GM23338 (cell line): ENCODE data around the gene LYZL6. TPM values are rescaled to one million over a fixed set of nuclear protein-coding genes. Genes with fewer than 3 reads are reported as not detected.

ENCODE experiments used
- ATAC-seq: fragments of 200-7000 bp; cut with Tn5 transposase; 3 replicates; pipeline ENCODE4 v1.9.1; 2020
- DNase-seq: peaks from one replicate; pipeline ENCODE4 v3.0.0-alpha.2; 2015; ENCODE audit warnings: low spot score
- H2AFZ ChIP-seq: fragments of 200-600 bp; sonication (generic); 2 replicates; pipeline ENCODE4 v1.8.0; 2016; ENCODE audit warnings: antibody characterized with exemption, mild to moderate bottlenecking, moderate library complexity
- H3F3A ChIP-seq: fragments of 200-600 bp; sonication (generic); replicated peaks from 2 replicates; pipeline ENCODE4 v1.8.0; 2017; ENCODE audit warnings: antibody characterized with exemption, mixed run types, low read depth
- H3K27ac ChIP-seq: fragments of 200-600 bp; sonication (generic); 2 replicates; pipeline ENCODE4 v1.6.1; 2016; ENCODE audit warnings: low read depth
- H3K27me3 ChIP-seq: fragments of 200-600 bp; sonication (generic); 2 replicates; pipeline ENCODE4 v1.8.0; 2016; ENCODE audit warnings: mild to moderate bottlenecking, mixed run types, moderate library complexity; ENCODE audit not compliant: insufficient read depth
- H3K36me3 ChIP-seq: fragments of 200-600 bp; sonication (generic); 2 replicates; pipeline ENCODE4 v1.8.0; 2016; ENCODE audit warnings: mild to moderate bottlenecking; ENCODE audit not compliant: insufficient read depth
- H3K4me1 ChIP-seq: fragments of 200-600 bp; sonication (generic); 2 replicates; pipeline ENCODE4 v1.8.0; 2016; ENCODE audit warnings: mild to moderate bottlenecking, moderate library complexity; ENCODE audit not compliant: insufficient read depth
- H3K4me2 ChIP-seq: fragments of 200-600 bp; sonication (generic); 2 replicates; pipeline ENCODE4 v1.7.1; 2017; ENCODE audit warnings: mixed run types
- H3K4me3 ChIP-seq: fragments of 200-600 bp; sonication (generic); 2 replicates; pipeline ENCODE4 v1.6.1; 2016; ENCODE audit warnings: mixed run types
- H3K79me2 ChIP-seq: fragments of 200-600 bp; sonication (generic); replicated peaks from 2 replicates; pipeline ENCODE4 v1.8.0; 2017; ENCODE audit warnings: mild to moderate bottlenecking; ENCODE audit not compliant: insufficient read depth
- H3K9me2 ChIP-seq: fragments of 200-600 bp; sonication (generic); 2 replicates; pipeline ENCODE4 v1.8.0; 2017; ENCODE audit not compliant: insufficient read depth
- H4K20me1 ChIP-seq: fragments of 200-600 bp; sonication (generic); replicated peaks from 2 replicates; pipeline ENCODE4 v1.8.0; 2017; ENCODE audit warnings: mild to moderate bottlenecking; ENCODE audit not compliant: insufficient read depth
- H3K27ac Mint-ChIP-seq: 2 replicates; pipeline ENCODE4 v1.8.0; 2020; ENCODE audit warnings: inconsistent platforms, mild to moderate bottlenecking, moderate library complexity, mixed read lengths
- H3K27me3 Mint-ChIP-seq: 3 replicates; pipeline ENCODE4 v1.8.0; 2022; ENCODE audit warnings: low read depth, mild to moderate bottlenecking, moderate library complexity, mixed read lengths, inconsistent platforms; ENCODE audit not compliant: insufficient read depth, poor library complexity
- H3K36me3 Mint-ChIP-seq: 3 replicates; pipeline ENCODE4 v1.8.0; 2021; ENCODE audit warnings: low read depth, mild to moderate bottlenecking, inconsistent platforms, moderate library complexity, mixed read lengths
- H3K4me1 Mint-ChIP-seq: 3 replicates; pipeline ENCODE4 v1.8.0; 2020; ENCODE audit warnings: mild to moderate bottlenecking, inconsistent platforms, mixed read lengths
- H3K4me3 Mint-ChIP-seq: 3 replicates; pipeline ENCODE4 v1.8.0; 2021; ENCODE audit warnings: moderate library complexity, mild to moderate bottlenecking, inconsistent platforms, mixed read lengths
- H3K9me3 Mint-ChIP-seq: 3 replicates; pipeline ENCODE4 v1.8.0; 2020; ENCODE audit warnings: moderate library complexity, mild to moderate bottlenecking, inconsistent platforms, mixed read lengths
- CREB1 ChIP-seq: fragments of 250-450 bp; sonication (Bioruptor Pico); IDR thresholded peaks from 2 replicates; pipeline ENCODE4 v1.5.0; 2020; ENCODE audit warnings: low read depth, mild to moderate bottlenecking, moderate library complexity
- CTCF ChIP-seq, 2 experiments: fragments of 200-600 bp in 1 of 2; sonication (generic) in 1 of 2; conservative IDR thresholded peaks; 2 replicates each; pipeline versions ENCODE4 v1.5.1 to v1.6.1; 2016 to 2017; ENCODE audit warnings: antibody characterized with exemption in 2 of 2, low read depth in 2 of 2, mild to moderate bottlenecking in 2 of 2, moderate library complexity in 1 of 2
- ETS1 ChIP-seq: IDR thresholded peaks from 2 replicates; pipeline ENCODE4 v1.6.1; 2016; ENCODE audit warnings: antibody characterized with exemption
- EZH2 ChIP-seq: fragments of 200-600 bp; sonication (generic); IDR thresholded peaks from one replicate; pipeline ENCODE4 v1.8.0; 2017; ENCODE audit warnings: antibody characterized with exemption, mild to moderate bottlenecking, low read depth; ENCODE audit not compliant: unreplicated experiment
- EZH2phosphoT487 ChIP-seq: fragments of 200-600 bp; sonication (generic); IDR thresholded peaks from one replicate; pipeline ENCODE4 v1.8.1; 2018; ENCODE audit warnings: antibody characterized with exemption; ENCODE audit not compliant: unreplicated experiment
- JUNB ChIP-seq: IDR thresholded peaks from one replicate; pipeline ENCODE4 v1.6.1; 2016; ENCODE audit warnings: antibody characterized with exemption; ENCODE audit not compliant: unreplicated experiment
- NANOG ChIP-seq: IDR thresholded peaks from 2 replicates; pipeline ENCODE4 v1.6.1; 2016; ENCODE audit warnings: antibody characterized with exemption, borderline replicate concordance
- POLR2AphosphoS5 ChIP-seq: IDR thresholded peaks from 2 replicates; pipeline ENCODE4 v1.6.1; 2016; ENCODE audit warnings: antibody characterized with exemption, low read depth
- STAT1 ChIP-seq: IDR thresholded peaks from one replicate; pipeline ENCODE4 v1.6.1; 2016; ENCODE audit warnings: antibody characterized with exemption; ENCODE audit not compliant: unreplicated experiment
- ZNF114 ChIP-seq: fragments of 250-450 bp; sonication (Bioruptor Pico); IDR thresholded peaks from 2 replicates; pipeline ENCODE4 v1.5.0; 2020; ENCODE audit warnings: mild to moderate bottlenecking, moderate library complexity
- ZNF331 ChIP-seq: fragments of 250-450 bp; sonication (Bioruptor Pico); IDR thresholded peaks from 2 replicates; pipeline ENCODE4 v1.5.0; 2020; ENCODE audit warnings: low read depth, mild to moderate bottlenecking, moderate library complexity
- polyA plus RNA-seq: library from polyadenylated mRNA; unstranded; fragments of >200 nt; fragmentation: Nextera tagmentation; extraction: Ambion mirVana; gene quantifications from 2 replicates; pipeline ENCODE4 v1.2.1, GENCODE V29; 2016
- total RNA-seq: library from RNA; depleted of rRNA; stranded (reverse); fragments of >200 nt; shearing (Covaris generic); gene quantifications from 2 replicates; pipeline ENCODE4 v1.2.3, GENCODE V29; 2014
- TF ChIP-seq, protein P1 (sequence below): fragments of 250-450 bp; sonication (Bioruptor Pico); IDR thresholded peaks from 2 replicates; pipeline ENCODE4 v1.5.0; 2020; ENCODE audit warnings: mild to moderate bottlenecking, moderate library complexity
- TF ChIP-seq, protein P2 (sequence below): IDR thresholded peaks from one replicate; pipeline ENCODE4 v1.6.1; 2018; ENCODE audit warnings: antibody characterized with exemption; ENCODE audit not compliant: unreplicated experiment

LYZL6 gene
- total and polyA plus RNA-seq, 2 experiments from 2014 or later = not detected

- no peaks in the 10 kb centered on the region for H3K27me3 ChIP-seq
- Mint-ChIP-seq H3K27ac (no peak overlapping the region), H3K27me3 (peaks cover 4% of the 10 kb centered on the region), H3K9me3 (peaks cover 26% of the 10 kb centered on the region), H3K4me1 (no peaks in the 10 kb centered on the region), H3K4me3 (no peak overlapping the region), H3K36me3 (peaks cover 7% of the 10 kb centered on the region; the same call in 1 of the 3 replicates)
- H4K20me1 ChIP-seq = no peaks in the 10 kb centered on the region
- no peak overlapping the region for H2AFZ ChIP-seq
- no peaks in the 10 kb centered on the region; the same call in 1 of the 2 replicates for H3K36me3 ChIP-seq
- no peak overlapping the region for H3K27ac ChIP-seq
- peaks cover 4% of the 10 kb centered on the region; the same call in 1 of the 2 replicates for H3K9me2 ChIP-seq
- no peak overlapping the region for H3K4me2 ChIP-seq
- TF ChIP-seq CREB1 (CRISPR knock-in tag) = no peak
- no peak for TF ChIP-seq CTCF (conservative IDR thresholded peaks at IDR 0.05; ENCODE audit: low read depth in 2 of 2)
- no peak for TF ChIP-seq ZNF331 (CRISPR knock-in tag)
- no peak for TF ChIP-seq EZH2phosphoT487
- no peak for TF ChIP-seq EZH2
- TF ChIP-seq STAT1 = no peak
- TF ChIP-seq ETS1 = no peak
- no peak for TF ChIP-seq NANOG
- TF ChIP-seq JUNB = no peak
- TF ChIP-seq, protein P1, sequence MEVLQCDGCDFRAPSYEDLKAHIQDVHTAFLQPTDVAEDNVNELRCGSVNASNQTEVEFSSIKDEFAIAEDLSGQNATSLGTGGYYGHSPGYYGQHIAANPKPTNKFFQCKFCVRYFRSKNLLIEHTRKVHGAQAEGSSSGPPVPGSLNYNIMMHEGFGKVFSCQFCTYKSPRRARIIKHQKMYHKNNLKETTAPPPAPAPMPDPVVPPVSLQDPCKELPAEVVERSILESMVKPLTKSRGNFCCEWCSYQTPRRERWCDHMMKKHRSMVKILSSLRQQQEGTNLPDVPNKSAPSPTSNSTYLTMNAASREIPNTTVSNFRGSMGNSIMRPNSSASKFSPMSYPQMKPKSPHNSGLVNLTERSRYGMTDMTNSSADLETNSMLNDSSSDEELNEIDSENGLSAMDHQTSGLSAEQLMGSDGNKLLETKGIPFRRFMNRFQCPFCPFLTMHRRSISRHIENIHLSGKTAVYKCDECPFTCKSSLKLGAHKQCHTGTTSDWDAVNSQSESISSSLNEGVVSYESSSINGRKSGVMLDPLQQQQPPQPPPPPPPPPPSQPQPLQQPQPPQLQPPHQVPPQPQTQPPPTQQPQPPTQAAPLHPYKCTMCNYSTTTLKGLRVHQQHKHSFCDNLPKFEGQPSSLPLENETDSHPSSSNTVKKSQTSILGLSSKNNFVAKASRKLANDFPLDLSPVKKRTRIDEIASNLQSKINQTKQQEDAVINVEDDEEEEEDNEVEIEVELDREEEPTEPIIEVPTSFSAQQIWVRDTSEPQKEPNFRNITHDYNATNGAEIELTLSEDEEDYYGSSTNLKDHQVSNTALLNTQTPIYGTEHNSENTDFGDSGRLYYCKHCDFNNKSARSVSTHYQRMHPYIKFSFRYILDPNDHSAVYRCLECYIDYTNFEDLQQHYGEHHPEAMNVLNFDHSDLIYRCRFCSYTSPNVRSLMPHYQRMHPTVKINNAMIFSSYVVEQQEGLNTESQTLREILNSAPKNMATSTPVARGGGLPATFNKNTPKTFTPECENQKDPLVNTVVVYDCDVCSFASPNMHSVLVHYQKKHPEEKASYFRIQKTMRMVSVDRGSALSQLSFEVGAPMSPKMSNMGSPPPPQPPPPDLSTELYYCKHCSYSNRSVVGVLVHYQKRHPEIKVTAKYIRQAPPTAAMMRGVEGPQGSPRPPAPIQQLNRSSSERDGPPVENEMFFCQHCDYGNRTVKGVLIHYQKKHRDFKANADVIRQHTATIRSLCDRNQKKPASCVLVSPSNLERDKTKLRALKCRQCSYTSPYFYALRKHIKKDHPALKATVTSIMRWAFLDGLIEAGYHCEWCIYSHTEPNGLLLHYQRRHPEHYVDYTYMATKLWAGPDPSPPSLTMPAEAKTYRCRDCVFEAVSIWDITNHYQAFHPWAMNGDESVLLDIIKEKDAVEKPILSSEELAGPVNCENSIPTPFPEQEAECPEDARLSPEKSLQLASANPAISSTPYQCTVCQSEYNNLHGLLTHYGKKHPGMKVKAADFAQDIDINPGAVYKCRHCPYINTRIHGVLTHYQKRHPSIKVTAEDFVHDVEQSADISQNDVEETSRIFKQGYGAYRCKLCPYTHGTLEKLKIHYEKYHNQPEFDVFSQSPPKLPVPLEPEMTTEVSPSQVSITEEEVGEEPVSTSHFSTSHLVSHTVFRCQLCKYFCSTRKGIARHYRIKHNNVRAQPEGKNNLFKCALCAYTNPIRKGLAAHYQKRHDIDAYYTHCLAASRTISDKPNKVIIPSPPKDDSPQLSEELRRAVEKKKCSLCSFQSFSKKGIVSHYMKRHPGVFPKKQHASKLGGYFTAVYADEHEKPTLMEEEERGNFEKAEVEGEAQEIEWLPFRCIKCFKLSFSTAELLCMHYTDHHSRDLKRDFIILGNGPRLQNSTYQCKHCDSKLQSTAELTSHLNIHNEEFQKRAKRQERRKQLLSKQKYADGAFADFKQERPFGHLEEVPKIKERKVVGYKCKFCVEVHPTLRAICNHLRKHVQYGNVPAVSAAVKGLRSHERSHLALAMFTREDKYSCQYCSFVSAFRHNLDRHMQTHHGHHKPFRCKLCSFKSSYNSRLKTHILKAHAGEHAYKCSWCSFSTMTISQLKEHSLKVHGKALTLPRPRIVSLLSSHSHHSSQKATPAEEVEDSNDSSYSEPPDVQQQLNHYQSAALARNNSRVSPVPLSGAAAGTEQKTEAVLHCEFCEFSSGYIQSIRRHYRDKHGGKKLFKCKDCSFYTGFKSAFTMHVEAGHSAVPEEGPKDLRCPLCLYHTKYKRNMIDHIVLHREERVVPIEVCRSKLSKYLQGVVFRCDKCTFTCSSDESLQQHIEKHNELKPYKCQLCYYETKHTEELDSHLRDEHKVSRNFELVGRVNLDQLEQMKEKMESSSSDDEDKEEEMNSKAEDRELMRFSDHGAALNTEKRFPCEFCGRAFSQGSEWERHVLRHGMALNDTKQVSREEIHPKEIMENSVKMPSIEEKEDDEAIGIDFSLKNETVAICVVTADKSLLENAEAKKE (CRISPR knock-in tag) = no peak
- TF ChIP-seq, protein P2, sequence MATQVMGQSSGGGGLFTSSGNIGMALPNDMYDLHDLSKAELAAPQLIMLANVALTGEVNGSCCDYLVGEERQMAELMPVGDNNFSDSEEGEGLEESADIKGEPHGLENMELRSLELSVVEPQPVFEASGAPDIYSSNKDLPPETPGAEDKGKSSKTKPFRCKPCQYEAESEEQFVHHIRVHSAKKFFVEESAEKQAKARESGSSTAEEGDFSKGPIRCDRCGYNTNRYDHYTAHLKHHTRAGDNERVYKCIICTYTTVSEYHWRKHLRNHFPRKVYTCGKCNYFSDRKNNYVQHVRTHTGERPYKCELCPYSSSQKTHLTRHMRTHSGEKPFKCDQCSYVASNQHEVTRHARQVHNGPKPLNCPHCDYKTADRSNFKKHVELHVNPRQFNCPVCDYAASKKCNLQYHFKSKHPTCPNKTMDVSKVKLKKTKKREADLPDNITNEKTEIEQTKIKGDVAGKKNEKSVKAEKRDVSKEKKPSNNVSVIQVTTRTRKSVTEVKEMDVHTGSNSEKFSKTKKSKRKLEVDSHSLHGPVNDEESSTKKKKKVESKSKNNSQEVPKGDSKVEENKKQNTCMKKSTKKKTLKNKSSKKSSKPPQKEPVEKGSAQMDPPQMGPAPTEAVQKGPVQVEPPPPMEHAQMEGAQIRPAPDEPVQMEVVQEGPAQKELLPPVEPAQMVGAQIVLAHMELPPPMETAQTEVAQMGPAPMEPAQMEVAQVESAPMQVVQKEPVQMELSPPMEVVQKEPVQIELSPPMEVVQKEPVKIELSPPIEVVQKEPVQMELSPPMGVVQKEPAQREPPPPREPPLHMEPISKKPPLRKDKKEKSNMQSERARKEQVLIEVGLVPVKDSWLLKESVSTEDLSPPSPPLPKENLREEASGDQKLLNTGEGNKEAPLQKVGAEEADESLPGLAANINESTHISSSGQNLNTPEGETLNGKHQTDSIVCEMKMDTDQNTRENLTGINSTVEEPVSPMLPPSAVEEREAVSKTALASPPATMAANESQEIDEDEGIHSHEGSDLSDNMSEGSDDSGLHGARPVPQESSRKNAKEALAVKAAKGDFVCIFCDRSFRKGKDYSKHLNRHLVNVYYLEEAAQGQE = no peak
- no peak for TF ChIP-seq ZNF114
- no peak for TF ChIP-seq POLR2AphosphoS5
- H3K4me3 ChIP-seq = no peak overlapping the region
- DNase-seq = no peak
- no peaks in the 10 kb centered on the region for H3K79me2 ChIP-seq
- no peaks in the 10 kb centered on the region for H3F3A ChIP-seq
- H3K4me1 ChIP-seq = no peaks in the 10 kb centered on the region
- ATAC-seq = no peak
Observed at GRCh38 chr17:35906191-35906925, 37.2 kb downstream of the LYZL6 start.
